HEK293 (cell line): Measurements from ENCODE around the gene SAC3D1.

Source experiments
- ATF2 ChIP-seq: fragments of 450-650 bp; formaldehyde crosslinking; IDR thresholded peaks from 2 replicates; pipeline ENCODE4 v1.5.1; 2016; ENCODE audit warnings: missing biosample characterization, missing genetic modification characterization, low read depth
- CTCF ChIP-seq: fragments of 450-650 bp; formaldehyde crosslinking; IDR thresholded peaks from 2 replicates; pipeline ENCODE4 v1.5.1; 2016; ENCODE audit warnings: missing biosample characterization, missing genetic modification characterization
- EGR2 ChIP-seq: fragments of 450-650 bp; formaldehyde crosslinking; IDR thresholded peaks from 2 replicates; pipeline ENCODE4 v1.5.1; 2016; ENCODE audit warnings: low read depth, missing biosample characterization, missing genetic modification characterization
- GLIS1 ChIP-seq: fragments of 450-650 bp; formaldehyde crosslinking; IDR thresholded peaks from 2 replicates; pipeline ENCODE4 v1.5.1; 2016; ENCODE audit warnings: missing biosample characterization, missing genetic modification characterization
- HIC1 ChIP-seq: fragments of 450-650 bp; formaldehyde crosslinking; IDR thresholded peaks from 2 replicates; pipeline ENCODE4 v1.5.1; 2016; ENCODE audit warnings: missing biosample characterization, missing genetic modification characterization
- KLF1 ChIP-seq: fragments of 450-650 bp; formaldehyde crosslinking; IDR thresholded peaks from 2 replicates; pipeline ENCODE4 v1.5.1; 2016; ENCODE audit warnings: missing biosample characterization, missing genetic modification characterization
- KLF8 ChIP-seq: fragments of 450-650 bp; formaldehyde crosslinking; IDR thresholded peaks from 2 replicates; pipeline ENCODE4 v1.5.1; 2016; ENCODE audit warnings: missing biosample characterization, missing genetic modification characterization
- KLF9 ChIP-seq: fragments of 450-650 bp; formaldehyde crosslinking; IDR thresholded peaks from 2 replicates; pipeline ENCODE4 v1.5.1; 2016; ENCODE audit warnings: missing biosample characterization, missing genetic modification characterization, low read depth
- SP2 ChIP-seq: fragments of 450-650 bp; formaldehyde crosslinking; IDR thresholded peaks from 2 replicates; pipeline ENCODE4 v1.5.1; 2016; ENCODE audit warnings: missing biosample characterization, missing genetic modification characterization
- SP3 ChIP-seq: fragments of 450-650 bp; formaldehyde crosslinking; IDR thresholded peaks from 2 replicates; pipeline ENCODE4 v1.5.1; 2016; ENCODE audit warnings: missing biosample characterization, missing genetic modification characterization
- SP7 ChIP-seq: fragments of 450-650 bp; formaldehyde crosslinking; IDR thresholded peaks from 2 replicates; pipeline ENCODE4 v1.5.1; 2016; ENCODE audit warnings: missing biosample characterization, missing genetic modification characterization
- ZBTB10 ChIP-seq: fragments of 450-650 bp; formaldehyde crosslinking; IDR thresholded peaks from 2 replicates; pipeline ENCODE4 v1.5.1; 2016; ENCODE audit warnings: missing biosample characterization, missing genetic modification characterization
- ZBTB49 ChIP-seq: fragments of 450-650 bp; formaldehyde crosslinking; IDR thresholded peaks from 2 replicates; pipeline ENCODE4 v1.5.1; 2016; ENCODE audit warnings: missing biosample characterization, missing genetic modification characterization, low read depth
- ZFP41 ChIP-seq: fragments of 450-650 bp; formaldehyde crosslinking; IDR thresholded peaks from 2 replicates; pipeline ENCODE4 v1.5.1; 2016; ENCODE audit warnings: missing biosample characterization, missing genetic modification characterization, borderline replicate concordance
- ZNF133 ChIP-seq: fragments of 450-650 bp; formaldehyde crosslinking; IDR thresholded peaks from 2 replicates; pipeline ENCODE4 v1.5.1; 2016; ENCODE audit warnings: missing biosample characterization, missing genetic modification characterization
- ZNF223 ChIP-seq: fragments of 450-650 bp; formaldehyde crosslinking; IDR thresholded peaks from 2 replicates; pipeline ENCODE4 v1.5.1; 2016; ENCODE audit warnings: missing biosample characterization, missing genetic modification characterization
- ZNF280C ChIP-seq: fragments of 450-650 bp; formaldehyde crosslinking; IDR thresholded peaks from 2 replicates; pipeline ENCODE4 v1.5.1; 2016; ENCODE audit warnings: missing biosample characterization, missing genetic modification characterization
- ZNF37A ChIP-seq: fragments of 450-650 bp; IDR thresholded peaks from 2 replicates; pipeline ENCODE4 v1.5.1; 2018; ENCODE audit warnings: missing biosample characterization, missing genetic modification characterization
- ZNF513 ChIP-seq: fragments of 450-650 bp; IDR thresholded peaks from 2 replicates; pipeline ENCODE4 v1.5.1; 2018; ENCODE audit warnings: missing biosample characterization, missing genetic modification characterization
- ZNF548 ChIP-seq: fragments of 450-650 bp; formaldehyde crosslinking; IDR thresholded peaks from 2 replicates; pipeline ENCODE4 v1.5.1; 2016; ENCODE audit warnings: missing biosample characterization, missing genetic modification characterization
- ZNF623 ChIP-seq: fragments of 450-650 bp; formaldehyde crosslinking; IDR thresholded peaks from 2 replicates; pipeline ENCODE4 v1.5.1; 2016; ENCODE audit warnings: missing biosample characterization, missing genetic modification characterization
- ZNF624 ChIP-seq: fragments of 450-650 bp; formaldehyde crosslinking; IDR thresholded peaks from 2 replicates; pipeline ENCODE4 v1.5.1; 2017; ENCODE audit warnings: missing biosample characterization, missing genetic modification characterization
- ZNF660 ChIP-seq: fragments of 450-650 bp; IDR thresholded peaks from 2 replicates; pipeline ENCODE4 v1.5.1; 2018; ENCODE audit warnings: missing biosample characterization, mild to moderate bottlenecking, missing genetic modification characterization
- ZNF768 ChIP-seq: fragments of 450-650 bp; formaldehyde crosslinking; IDR thresholded peaks from 2 replicates; pipeline ENCODE4 v1.5.1; 2018; ENCODE audit warnings: missing biosample characterization, mild to moderate bottlenecking, missing genetic modification characterization
- ZSCAN16 ChIP-seq: fragments of 450-650 bp; formaldehyde crosslinking; IDR thresholded peaks from 2 replicates; pipeline ENCODE4 v1.5.1; 2016; ENCODE audit warnings: missing biosample characterization, missing genetic modification characterization

The SAC3D1 gene

GRCh38 chr11:65027213-65028067 lies 13.6 kb upstream of the SAC3D1 start, which contains the start of gene SNX15 (continued):
- TF ChIP-seq EGR2 (tag by site-specific recombination) = peak; percentile 30
- TF ChIP-seq ZNF624 (tag by site-specific recombination) = no peak
- no peak for TF ChIP-seq ZBTB10 (tag by site-specific recombination)
- TF ChIP-seq ZNF133 (tag by site-specific recombination) = no peak
- TF ChIP-seq KLF8 (tag by site-specific recombination) = peak; percentile 98
- TF ChIP-seq GLIS1 = peak; percentile 32; the same call in 1 of the 2 replicates
- TF ChIP-seq ZNF223 = no peak
- TF ChIP-seq ZNF280C = no peak
- TF ChIP-seq ZSCAN16 = peak; percentile 95
- TF ChIP-seq ZNF623 = 0 out of 2 replicates have a peak, but pooled peaks have one; percentile 24
- no peak for TF ChIP-seq ZNF548 (tag by site-specific recombination)
- peak; percentile 66 for TF ChIP-seq CTCF (tag by site-specific recombination)
- peak; percentile 87 for TF ChIP-seq KLF9 (tag by site-specific recombination)
- no peak for TF ChIP-seq ZFP41 (tag by site-specific recombination)
- no peak for TF ChIP-seq ZNF37A
- peak; percentile 83 for TF ChIP-seq ZNF513 (tag by site-specific recombination)
- no peak for TF ChIP-seq ATF2 (tag by site-specific recombination)
- peak; percentile 83 for TF ChIP-seq SP7
- peak; percentile 44; the same call in 1 of the 2 replicates for TF ChIP-seq HIC1 (tag by site-specific recombination)
- peak; percentile 84 for TF ChIP-seq SP2 (tag by site-specific recombination)
- TF ChIP-seq ZBTB49 (tag by site-specific recombination) = no peak
- no peak for TF ChIP-seq ZNF768 (tag by site-specific recombination)
- peak; percentile 81 for TF ChIP-seq KLF1 (tag by site-specific recombination)
- no peak for TF ChIP-seq ZNF660 (tag by site-specific recombination)
- TF ChIP-seq SP3 (tag by site-specific recombination) = peak; percentile 84
